Eye (tissue), 1 donor: ENCODE results near the gene TNN.
"Not testable (repeated sequence)": the region's sequence is repeated elsewhere in the genome, so short reads cannot be mapped to it uniquely, and the experiment has no call there.

Experiments
- DNase-seq: peaks from one replicate; pipeline ENCODE4 v3.0.0-alpha.2; 2015

The TNN gene, protein sequence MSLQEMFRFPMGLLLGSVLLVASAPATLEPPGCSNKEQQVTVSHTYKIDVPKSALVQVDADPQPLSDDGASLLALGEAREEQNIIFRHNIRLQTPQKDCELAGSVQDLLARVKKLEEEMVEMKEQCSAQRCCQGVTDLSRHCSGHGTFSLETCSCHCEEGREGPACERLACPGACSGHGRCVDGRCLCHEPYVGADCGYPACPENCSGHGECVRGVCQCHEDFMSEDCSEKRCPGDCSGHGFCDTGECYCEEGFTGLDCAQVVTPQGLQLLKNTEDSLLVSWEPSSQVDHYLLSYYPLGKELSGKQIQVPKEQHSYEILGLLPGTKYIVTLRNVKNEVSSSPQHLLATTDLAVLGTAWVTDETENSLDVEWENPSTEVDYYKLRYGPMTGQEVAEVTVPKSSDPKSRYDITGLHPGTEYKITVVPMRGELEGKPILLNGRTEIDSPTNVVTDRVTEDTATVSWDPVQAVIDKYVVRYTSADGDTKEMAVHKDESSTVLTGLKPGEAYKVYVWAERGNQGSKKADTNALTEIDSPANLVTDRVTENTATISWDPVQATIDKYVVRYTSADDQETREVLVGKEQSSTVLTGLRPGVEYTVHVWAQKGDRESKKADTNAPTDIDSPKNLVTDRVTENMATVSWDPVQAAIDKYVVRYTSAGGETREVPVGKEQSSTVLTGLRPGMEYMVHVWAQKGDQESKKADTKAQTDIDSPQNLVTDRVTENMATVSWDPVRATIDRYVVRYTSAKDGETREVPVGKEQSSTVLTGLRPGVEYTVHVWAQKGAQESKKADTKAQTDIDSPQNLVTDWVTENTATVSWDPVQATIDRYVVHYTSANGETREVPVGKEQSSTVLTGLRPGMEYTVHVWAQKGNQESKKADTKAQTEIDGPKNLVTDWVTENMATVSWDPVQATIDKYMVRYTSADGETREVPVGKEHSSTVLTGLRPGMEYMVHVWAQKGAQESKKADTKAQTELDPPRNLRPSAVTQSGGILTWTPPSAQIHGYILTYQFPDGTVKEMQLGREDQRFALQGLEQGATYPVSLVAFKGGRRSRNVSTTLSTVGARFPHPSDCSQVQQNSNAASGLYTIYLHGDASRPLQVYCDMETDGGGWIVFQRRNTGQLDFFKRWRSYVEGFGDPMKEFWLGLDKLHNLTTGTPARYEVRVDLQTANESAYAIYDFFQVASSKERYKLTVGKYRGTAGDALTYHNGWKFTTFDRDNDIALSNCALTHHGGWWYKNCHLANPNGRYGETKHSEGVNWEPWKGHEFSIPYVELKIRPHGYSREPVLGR (N-terminal part only)

DNA sequence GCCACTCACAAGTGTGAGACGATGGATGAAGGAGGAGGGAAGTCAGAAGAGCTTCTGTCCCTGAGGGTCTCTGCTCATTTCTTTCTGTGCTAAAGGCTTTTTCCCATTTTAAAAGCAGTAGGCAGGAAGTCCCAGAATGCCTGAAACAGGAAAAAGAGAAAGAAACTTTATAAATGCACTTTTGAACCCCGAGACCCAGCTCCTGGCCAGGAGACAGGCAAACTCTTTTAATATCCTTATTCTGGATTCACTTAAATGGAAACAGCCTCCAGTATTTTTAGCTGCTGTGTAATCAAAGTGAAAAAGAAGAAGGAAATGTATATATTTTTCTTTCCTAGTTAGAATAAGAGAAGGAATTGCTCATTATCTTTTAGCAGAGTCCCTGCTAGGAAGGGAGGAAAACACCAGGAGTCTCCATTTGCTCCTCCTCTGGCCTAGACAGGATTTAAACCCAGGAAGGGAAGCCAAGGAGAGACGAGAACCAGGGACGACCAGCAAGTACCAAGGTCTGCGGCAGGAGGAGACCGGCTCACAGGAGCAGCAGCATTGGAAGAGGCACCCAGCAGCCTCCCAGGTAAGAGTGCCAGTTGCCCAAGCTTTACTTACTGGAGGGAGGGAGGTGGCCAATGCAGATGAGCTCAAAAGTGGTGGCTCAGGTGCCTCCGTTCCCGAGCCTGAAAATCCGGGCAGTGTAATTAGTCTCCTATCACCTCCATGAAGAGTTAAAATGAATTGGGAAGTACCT lies at the start of gene TNN:
Gene TNN, plus strand, starts transcription at position 472 of the 745 bp plus-strand sequence. CDS start 9,586 bp downstream, outside the sequence.
- DNase-seq = no peak

- DNase-seq = no peak
Observed at GRCh38 chr1:175019524-175019923, 48.1 kb upstream of the TNN start.

GRCh38 chr1:175023043-175023921 lies 44.4 kb upstream of the TNN start, which contains the start of gene MRPS14:
Gene MRPS14 (minus strand): TSS chr1:175023425. CDS start chr1:175023408, 17 bp downstream.
- DNase-seq = peak; percentile 99

- not testable (repeated sequence) for DNase-seq
Observed at GRCh38 chr1:175023922-175024242, 43.8 kb upstream of the TNN start.

GRCh38 chr1:175024773-175025172 lies 42.9 kb upstream of the TNN start:
- DNase-seq = no peak

DNA sequence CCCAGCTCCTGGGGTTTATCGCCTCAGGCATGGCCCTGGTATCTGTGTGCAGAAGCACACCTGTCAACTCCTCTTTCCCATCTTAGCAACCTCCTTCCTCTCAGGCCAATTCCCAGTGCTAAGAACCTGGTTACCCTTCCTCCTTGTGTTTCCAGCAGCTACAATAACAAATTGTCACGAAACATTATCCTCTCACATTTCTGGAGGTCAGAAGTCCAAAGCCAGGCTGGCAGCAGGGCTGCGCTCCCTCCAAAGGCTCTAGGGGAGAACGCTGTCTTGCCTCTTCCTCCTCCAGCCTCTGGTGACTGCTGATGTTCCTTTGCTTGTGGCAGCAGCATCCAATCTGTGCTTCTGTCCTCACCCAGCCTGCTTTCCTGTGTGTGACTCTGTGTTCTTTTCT lies 33.7 kb upstream of the TNN start:
- no peak for DNase-seq

GRCh38 chr1:175034775-175035174 lies 32.9 kb upstream of the TNN start:
- DNase-seq = no peak

DNA sequence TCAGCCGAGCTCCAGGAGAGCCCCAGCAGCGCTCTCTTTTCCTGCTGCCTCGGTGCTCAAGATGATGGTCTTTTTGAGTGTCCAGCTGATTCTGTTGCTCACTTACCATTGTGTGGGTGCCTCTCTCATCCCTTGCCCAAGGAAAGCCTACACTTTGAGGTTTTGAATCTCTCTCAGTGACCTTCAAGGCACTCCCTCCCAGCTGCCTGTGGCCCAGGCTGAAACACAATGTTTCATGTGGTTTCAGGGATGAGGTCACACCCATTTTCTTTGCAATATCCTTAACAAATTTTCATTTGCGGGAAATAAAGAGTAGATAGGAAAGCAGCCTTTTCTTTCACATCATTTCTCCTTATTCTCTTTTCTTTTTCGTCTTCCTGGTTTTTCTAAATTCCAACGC lies 31.8 kb upstream of the TNN start:
- DNase-seq = no peak

- no peak for DNase-seq
Observed at GRCh38 chr1:175036476-175036875, 31.2 kb upstream of the TNN start.

DNA sequence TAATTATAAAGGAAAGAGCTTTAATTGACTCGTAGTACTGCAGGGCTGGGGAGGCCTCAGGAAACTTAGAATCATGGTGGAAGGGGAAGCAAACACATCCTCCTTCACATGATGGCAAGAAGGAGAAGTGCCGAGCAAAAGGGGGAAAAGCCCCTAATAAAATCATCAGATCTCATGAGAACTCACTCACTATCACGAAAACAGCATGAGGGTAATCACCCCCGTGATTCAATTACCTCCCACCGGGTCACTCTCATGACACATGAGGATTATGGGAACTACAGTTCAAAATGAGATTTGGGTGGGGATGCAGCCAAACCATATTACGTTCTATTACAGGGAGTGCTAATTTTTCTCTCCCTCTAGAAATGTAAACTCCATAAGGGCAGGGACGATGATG lies 30.2 kb upstream of the TNN start:
- no peak for DNase-seq

DNA sequence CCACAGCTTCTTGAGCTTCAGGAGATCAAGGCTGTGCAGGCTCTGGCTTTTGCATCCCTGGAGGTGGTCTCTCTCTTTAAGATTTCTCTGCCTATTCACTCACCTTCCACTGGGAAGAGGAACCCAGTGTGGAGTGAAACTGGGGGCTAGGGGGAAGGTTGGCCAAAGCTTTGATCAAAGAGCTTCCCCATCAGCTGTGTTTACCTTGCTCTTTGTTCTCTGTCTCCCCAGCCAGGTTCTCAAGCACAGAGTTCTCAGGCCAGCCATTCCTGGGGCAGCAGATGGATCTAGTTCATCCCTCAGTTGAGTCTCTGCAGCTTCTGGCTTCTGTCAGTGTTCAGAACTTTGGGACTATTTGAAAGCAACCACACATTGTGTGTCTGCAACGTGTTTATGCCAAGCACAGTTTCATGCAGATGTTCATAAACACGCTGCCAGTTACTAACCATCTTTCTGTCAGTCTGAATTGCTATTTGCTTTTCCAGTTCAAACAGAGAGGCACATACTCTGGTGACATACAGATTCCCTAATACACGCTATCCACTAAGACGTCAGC lies 27.2 kb upstream of the TNN start:
- DNase-seq = no peak

DNA sequence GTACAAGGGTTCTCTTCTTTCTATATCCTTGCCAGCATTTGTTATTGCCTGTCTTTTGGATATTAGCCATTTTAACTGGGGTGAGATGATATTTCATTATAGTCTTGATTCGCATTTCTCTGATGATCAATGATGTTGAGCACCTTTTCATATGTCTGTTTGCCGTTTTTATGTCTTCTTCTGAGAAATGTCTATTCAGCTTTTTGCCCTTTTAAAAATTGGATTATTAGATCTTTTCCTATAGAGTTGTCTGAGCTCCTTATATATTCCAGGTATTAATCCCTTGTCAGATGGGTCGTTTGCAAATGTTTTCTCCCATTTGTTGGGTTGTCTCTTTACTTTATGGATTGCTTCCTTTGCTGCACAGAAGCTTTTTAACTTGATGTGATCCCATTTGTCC lies 25.0 kb upstream of the TNN start:
- no peak for DNase-seq

DNA sequence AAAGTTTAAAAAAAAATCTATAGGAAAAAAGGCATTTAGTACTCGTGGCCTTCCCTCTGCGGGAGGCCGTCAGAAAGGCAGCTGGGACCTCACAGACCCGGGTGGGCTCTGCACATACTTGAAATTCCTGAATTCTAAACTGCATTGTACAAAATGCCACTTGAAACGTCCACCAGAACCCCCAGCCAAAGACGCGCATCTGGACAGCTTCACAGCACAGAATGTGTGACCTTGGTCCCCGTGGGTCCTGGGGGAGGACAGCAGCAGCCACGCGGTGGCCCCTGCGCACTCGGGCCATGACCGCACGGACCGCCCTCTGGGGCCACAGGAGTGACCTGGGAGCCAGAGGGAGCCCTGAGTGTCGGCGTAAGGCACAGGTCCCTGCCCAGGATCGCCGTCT lies 23.8 kb upstream of the TNN start:
- DNase-seq = peak; percentile 35

DNA sequence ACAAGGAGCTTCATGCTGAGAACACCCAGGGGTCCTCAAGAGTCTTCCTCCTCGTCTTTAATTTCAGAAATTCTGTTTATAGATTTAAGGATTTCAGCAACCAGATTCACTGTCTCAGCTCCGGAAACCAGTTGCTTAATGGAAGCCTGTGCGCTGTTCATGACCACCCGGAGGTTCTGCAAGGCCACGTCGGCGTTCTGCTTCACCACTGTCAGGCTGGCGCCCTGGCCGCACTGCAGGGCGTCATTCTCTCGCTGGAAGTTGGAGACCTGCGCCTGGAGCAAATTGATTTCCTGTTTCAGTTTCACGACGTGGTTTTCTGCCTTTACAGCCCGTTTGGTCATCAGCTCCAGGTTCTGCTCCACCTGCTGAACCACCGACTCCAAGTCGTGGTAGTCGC lies 23.0 kb upstream of the TNN start:
- not testable (repeated sequence) for DNase-seq

- no peak for DNase-seq
Observed at GRCh38 chr1:175045097-175045496, 22.5 kb upstream of the TNN start.

DNA sequence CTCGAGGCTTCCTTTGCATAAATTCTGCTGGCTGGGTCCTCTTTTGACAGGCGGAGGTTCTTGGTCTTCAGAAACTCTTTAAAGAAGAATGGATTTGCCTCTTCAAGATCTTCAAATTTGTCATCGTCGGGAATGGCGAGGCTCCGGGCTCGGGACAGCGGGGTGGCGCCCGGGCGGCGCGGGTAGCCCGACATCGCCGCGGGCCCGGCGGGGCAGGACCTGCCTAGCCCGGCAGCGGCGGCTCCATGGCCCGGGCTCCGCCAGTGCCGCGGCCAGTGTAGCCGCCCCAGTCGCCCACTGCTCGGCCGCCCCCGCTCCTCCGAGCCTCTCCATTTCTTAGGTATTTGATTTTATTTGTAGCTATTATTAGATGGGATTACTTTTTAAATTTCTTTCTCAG lies 22.1 kb upstream of the TNN start:
- DNase-seq = no peak

DNA sequence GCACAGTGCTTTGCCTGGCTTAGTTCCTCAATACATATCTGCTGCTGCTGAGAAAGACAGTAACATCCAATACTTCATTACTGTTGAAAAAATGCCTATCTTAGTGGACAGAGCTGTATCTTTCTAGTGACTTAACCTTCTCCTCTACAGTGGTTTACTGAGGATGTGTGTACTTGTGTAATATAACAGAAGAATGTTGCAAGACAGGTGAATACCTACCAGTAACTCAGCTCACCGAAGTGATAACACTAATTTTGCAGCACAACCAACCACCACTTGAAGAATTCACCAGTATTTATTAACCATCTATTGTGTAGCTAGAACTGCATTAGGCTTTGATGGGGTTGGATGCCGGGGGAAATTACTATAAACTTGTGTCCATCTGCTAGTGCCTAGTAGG lies 16.6 kb upstream of the TNN start:
- DNase-seq = no peak

- no peak for DNase-seq
Observed at GRCh38 chr1:175054736-175055135, 12.9 kb upstream of the TNN start.

- DNase-seq = no peak
Observed at GRCh38 chr1:175062339-175062738, 5.3 kb upstream of the TNN start.

- no peak for DNase-seq
Observed at GRCh38 chr1:175062858-175063257, 4.8 kb upstream of the TNN start.

DNA sequence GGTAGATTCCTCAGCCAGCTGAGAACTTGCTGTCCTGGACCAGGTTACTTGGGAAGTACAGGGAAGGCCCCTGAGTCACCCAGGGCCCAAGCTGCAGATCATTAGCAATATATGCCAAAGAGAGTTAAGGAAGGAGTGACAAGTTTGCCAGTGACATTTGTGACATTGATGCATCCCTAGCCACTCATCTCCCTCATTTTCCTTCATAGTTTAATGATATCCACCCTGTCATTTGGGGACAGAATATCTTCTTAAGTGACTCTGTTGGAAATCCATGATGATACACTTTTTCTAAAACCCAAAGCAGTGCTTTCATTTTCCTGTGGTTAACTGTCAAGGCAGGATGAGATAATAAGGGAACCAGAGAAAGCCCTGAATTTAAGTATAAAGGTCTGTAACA lies 3.2 kb downstream of the TNN start:
- no peak for DNase-seq
